ENCODE results near the gene ANKRD63. TPM values are rescaled to one million over a fixed set of nuclear protein-coding genes. Genes with fewer than 3 reads are reported as not detected.

Gene ANKRD63
- total and polyA plus RNA-seq, 2 of the 8 experiments (the other 6 are each of a cell fraction or from before 2014, with no cell fraction given): 0.18 to 0.26 TPM

- TF ChIP-seq, protein P1, sequence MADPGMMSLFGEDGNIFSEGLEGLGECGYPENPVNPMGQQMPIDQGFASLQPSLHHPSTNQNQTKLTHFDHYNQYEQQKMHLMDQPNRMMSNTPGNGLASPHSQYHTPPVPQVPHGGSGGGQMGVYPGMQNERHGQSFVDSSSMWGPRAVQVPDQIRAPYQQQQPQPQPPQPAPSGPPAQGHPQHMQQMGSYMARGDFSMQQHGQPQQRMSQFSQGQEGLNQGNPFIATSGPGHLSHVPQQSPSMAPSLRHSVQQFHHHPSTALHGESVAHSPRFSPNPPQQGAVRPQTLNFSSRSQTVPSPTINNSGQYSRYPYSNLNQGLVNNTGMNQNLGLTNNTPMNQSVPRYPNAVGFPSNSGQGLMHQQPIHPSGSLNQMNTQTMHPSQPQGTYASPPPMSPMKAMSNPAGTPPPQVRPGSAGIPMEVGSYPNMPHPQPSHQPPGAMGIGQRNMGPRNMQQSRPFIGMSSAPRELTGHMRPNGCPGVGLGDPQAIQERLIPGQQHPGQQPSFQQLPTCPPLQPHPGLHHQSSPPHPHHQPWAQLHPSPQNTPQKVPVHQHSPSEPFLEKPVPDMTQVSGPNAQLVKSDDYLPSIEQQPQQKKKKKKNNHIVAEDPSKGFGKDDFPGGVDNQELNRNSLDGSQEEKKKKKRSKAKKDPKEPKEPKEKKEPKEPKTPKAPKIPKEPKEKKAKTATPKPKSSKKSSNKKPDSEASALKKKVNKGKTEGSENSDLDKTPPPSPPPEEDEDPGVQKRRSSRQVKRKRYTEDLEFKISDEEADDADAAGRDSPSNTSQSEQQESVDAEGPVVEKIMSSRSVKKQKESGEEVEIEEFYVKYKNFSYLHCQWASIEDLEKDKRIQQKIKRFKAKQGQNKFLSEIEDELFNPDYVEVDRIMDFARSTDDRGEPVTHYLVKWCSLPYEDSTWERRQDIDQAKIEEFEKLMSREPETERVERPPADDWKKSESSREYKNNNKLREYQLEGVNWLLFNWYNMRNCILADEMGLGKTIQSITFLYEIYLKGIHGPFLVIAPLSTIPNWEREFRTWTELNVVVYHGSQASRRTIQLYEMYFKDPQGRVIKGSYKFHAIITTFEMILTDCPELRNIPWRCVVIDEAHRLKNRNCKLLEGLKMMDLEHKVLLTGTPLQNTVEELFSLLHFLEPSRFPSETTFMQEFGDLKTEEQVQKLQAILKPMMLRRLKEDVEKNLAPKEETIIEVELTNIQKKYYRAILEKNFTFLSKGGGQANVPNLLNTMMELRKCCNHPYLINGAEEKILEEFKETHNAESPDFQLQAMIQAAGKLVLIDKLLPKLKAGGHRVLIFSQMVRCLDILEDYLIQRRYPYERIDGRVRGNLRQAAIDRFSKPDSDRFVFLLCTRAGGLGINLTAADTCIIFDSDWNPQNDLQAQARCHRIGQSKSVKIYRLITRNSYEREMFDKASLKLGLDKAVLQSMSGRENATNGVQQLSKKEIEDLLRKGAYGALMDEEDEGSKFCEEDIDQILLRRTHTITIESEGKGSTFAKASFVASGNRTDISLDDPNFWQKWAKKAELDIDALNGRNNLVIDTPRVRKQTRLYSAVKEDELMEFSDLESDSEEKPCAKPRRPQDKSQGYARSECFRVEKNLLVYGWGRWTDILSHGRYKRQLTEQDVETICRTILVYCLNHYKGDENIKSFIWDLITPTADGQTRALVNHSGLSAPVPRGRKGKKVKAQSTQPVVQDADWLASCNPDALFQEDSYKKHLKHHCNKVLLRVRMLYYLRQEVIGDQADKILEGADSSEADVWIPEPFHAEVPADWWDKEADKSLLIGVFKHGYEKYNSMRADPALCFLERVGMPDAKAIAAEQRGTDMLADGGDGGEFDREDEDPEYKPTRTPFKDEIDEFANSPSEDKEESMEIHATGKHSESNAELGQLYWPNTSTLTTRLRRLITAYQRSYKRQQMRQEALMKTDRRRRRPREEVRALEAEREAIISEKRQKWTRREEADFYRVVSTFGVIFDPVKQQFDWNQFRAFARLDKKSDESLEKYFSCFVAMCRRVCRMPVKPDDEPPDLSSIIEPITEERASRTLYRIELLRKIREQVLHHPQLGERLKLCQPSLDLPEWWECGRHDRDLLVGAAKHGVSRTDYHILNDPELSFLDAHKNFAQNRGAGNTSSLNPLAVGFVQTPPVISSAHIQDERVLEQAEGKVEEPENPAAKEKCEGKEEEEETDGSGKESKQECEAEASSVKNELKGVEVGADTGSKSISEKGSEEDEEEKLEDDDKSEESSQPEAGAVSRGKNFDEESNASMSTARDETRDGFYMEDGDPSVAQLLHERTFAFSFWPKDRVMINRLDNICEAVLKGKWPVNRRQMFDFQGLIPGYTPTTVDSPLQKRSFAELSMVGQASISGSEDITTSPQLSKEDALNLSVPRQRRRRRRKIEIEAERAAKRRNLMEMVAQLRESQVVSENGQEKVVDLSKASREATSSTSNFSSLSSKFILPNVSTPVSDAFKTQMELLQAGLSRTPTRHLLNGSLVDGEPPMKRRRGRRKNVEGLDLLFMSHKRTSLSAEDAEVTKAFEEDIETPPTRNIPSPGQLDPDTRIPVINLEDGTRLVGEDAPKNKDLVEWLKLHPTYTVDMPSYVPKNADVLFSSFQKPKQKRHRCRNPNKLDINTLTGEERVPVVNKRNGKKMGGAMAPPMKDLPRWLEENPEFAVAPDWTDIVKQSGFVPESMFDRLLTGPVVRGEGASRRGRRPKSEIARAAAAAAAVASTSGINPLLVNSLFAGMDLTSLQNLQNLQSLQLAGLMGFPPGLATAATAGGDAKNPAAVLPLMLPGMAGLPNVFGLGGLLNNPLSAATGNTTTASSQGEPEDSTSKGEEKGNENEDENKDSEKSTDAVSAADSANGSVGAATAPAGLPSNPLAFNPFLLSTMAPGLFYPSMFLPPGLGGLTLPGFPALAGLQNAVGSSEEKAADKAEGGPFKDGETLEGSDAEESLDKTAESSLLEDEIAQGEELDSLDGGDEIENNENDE (IDR thresholded peaks at IDR 0.05; ENCODE audit: insufficient replicate concordance, low read length): no peak
- TF ChIP-seq, protein P2, sequence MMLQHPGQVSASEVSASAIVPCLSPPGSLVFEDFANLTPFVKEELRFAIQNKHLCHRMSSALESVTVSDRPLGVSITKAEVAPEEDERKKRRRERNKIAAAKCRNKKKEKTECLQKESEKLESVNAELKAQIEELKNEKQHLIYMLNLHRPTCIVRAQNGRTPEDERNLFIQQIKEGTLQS (IDR thresholded peaks at IDR 0.05; ENCODE audit: insufficient read depth, low read depth, low read length): no peak
- no peak for TF ChIP-seq TCF12 (IDR thresholded peaks at IDR 0.05; ENCODE audit: low read depth, low read length)
- no peak for TF ChIP-seq EZH2 (IDR thresholded peaks at IDR 0.05; ENCODE audit: low read depth, low read length, severe bottlenecking)
- TF ChIP-seq JUN (IDR thresholded peaks at IDR 0.05; ENCODE audit: low read depth, low read length): no peak
- TF ChIP-seq MAFK (IDR thresholded peaks at IDR 0.05; ENCODE audit: low read depth, low read length): no peak
- TF ChIP-seq SIN3A (conservative IDR thresholded peaks at IDR 0.05 in 1 of 2, IDR thresholded peaks at IDR 0.05 in 1 of 2; ENCODE audit: low read depth in 1 of 2, low read length in 2 of 2): no peak
- no peak for TF ChIP-seq PHF8 (conservative IDR thresholded peaks at IDR 0.05; ENCODE audit: low read depth, low read length)
- no peak for TF ChIP-seq BCL11A (IDR thresholded peaks at IDR 0.05; ENCODE audit: low read depth in 2 of 2, low read length in 2 of 2)
- TF ChIP-seq NRF1 (IDR thresholded peaks at IDR 0.05; ENCODE audit: low read depth, low read length): no peak
These were observed 26.1 kb downstream of the ANKRD63 start (continued) for GRCh38 chr15:40256638-40257235.

Measured in H1 (cell line).